D721Med (cell line): ENCODE results near the gene BCAM.

Experiments
- DNase-seq: peaks from one replicate; pipeline ENCODE4 v3.0.0; 2011; ENCODE audit warnings: low spot score; ENCODE audit not compliant: insufficient read length
- FAIRE-seq: peaks from 2 replicates; lab custom pipeline; 2011; peaks lifted over from hg19 to GRCh38; lab: Jason Lieb, UNC
- CTCF ChIP-seq: IDR thresholded peaks from 2 replicates; pipeline ENCODE4 v1.5.1; 2012; ENCODE audit warnings: mild to moderate bottlenecking, control low read depth; ENCODE audit not compliant: insufficient read depth; ENCODE audit errors: missing control alignments

BCAM gene

GRCh38 chr19:44782729-44783128 lies 26.2 kb upstream of the BCAM start:
- no peak for FAIRE-seq
- TF ChIP-seq CTCF, result no peak
- no peak for DNase-seq

GRCh38 chr19:44783545-44783944 lies 25.4 kb upstream of the BCAM start:
- TF ChIP-seq CTCF, result no peak
- DNase-seq (no peak), FAIRE-seq (no peak)

- DNase-seq (no peak), FAIRE-seq (no peak)
- no peak for TF ChIP-seq CTCF
Observed at GRCh38 chr19:44785271-44785670, 23.6 kb upstream of the BCAM start.

GRCh38 chr19:44785993-44786392 lies 22.9 kb upstream of the BCAM start:
- no peak for TF ChIP-seq CTCF
- no peak for FAIRE-seq
- DNase-seq, result no peak

- TF ChIP-seq CTCF, result no peak
- no peak for FAIRE-seq
- DNase-seq, result no peak
Observed at GRCh38 chr19:44788971-44789370, 19.9 kb upstream of the BCAM start.

GRCh38 chr19:44789943-44790483 lies 18.9 kb upstream of the BCAM start:
- TF ChIP-seq CTCF, result no peak
- DNase-seq (no peak), FAIRE-seq (no peak)

- DNase-seq, result no peak
- TF ChIP-seq CTCF, result no peak
- FAIRE-seq, result no peak
Observed at GRCh38 chr19:44792281-44792680, 16.6 kb upstream of the BCAM start.
